SK-N-SH treated with all-trans-retinoic acid at 6 μM for 48 hours (cell line): ENCODE measurements around the gene PAFAH1B1.
"Not testable (repeated sequence)": the region's sequence is repeated elsewhere in the genome, so short reads cannot be mapped to it uniquely, and the experiment has no call there.

Experiments
- ATAC-seq: fragments of 200-7000 bp; cut with Tn5 transposase; 3 replicates; pipeline ENCODE4 v1.9.1; 2020; ENCODE audit warnings: mild to moderate bottlenecking, moderate library complexity
- ARNTL ChIP-seq: fragments of 450-650 bp; formaldehyde crosslinking; IDR thresholded peaks from 2 replicates; pipeline ENCODE4 v1.5.0; 2020; ENCODE audit warnings: low read depth, mild to moderate bottlenecking, moderate library complexity, borderline replicate concordance
- BACH2 ChIP-seq: fragments of 250-450 bp; sonication (Bioruptor Pico); IDR thresholded peaks from 2 replicates; pipeline ENCODE4 v1.9.0; 2021; ENCODE audit warnings: mild to moderate bottlenecking, borderline replicate concordance
- CSDC2 ChIP-seq: fragments of 250-450 bp; sonication (Bioruptor Pico); IDR thresholded peaks from 2 replicates; pipeline ENCODE4 v1.5.0; 2020; ENCODE audit warnings: mild to moderate bottlenecking, moderate library complexity
- ESRRG ChIP-seq: fragments of 250-450 bp; sonication (Bioruptor Pico); IDR thresholded peaks from 2 replicates; pipeline ENCODE4 v1.6.1; 2021; ENCODE audit warnings: mild to moderate bottlenecking
- ISL1 ChIP-seq: fragments of 250-450 bp; sonication (Bioruptor Pico); IDR thresholded peaks from 2 replicates; pipeline ENCODE4 v2.1.2; 2022; ENCODE audit warnings: mild to moderate bottlenecking, moderate library complexity
- OSR1 ChIP-seq: fragments of 250-450 bp; sonication (Bioruptor Pico); IDR thresholded peaks from 2 replicates; pipeline ENCODE4 v1.8.0; 2022; ENCODE audit warnings: moderate library complexity, mild to moderate bottlenecking, inconsistent platforms
- PATZ1 ChIP-seq: fragments of 250-450 bp; sonication (Bioruptor Pico); IDR thresholded peaks from 2 replicates; pipeline ENCODE4 v1.8.0; 2020; ENCODE audit warnings: mild to moderate bottlenecking, moderate library complexity, borderline replicate concordance
- PPARA ChIP-seq: fragments of 250-450 bp; sonication (Bioruptor Pico); IDR thresholded peaks from 2 replicates; pipeline ENCODE4 v1.5.0; 2020; ENCODE audit warnings: mild to moderate bottlenecking, borderline replicate concordance
- RARB ChIP-seq: fragments of 250-450 bp; sonication (Bioruptor Pico); IDR thresholded peaks from 2 replicates; pipeline ENCODE4 v1.8.0; 2021; ENCODE audit warnings: mild to moderate bottlenecking, moderate library complexity
- SNAI2 ChIP-seq: fragments of 250-450 bp; sonication (Bioruptor Pico); IDR thresholded peaks from 2 replicates; pipeline ENCODE4 v1.5.0; 2020; ENCODE audit warnings: mild to moderate bottlenecking, moderate library complexity
- TCF4 ChIP-seq: fragments of 250-450 bp; sonication (Bioruptor Pico); IDR thresholded peaks from 2 replicates; pipeline ENCODE4 v1.8.0; 2021; ENCODE audit warnings: mild to moderate bottlenecking, moderate library complexity, borderline replicate concordance
- TOX ChIP-seq: fragments of 250-450 bp; sonication (Bioruptor Pico); IDR thresholded peaks from 2 replicates; pipeline ENCODE4 v1.8.0; 2021; ENCODE audit warnings: mild to moderate bottlenecking, moderate library complexity, borderline replicate concordance
- TSHZ2 ChIP-seq: fragments of 250-450 bp; sonication (Bioruptor Pico); IDR thresholded peaks from 2 replicates; pipeline ENCODE4 v1.5.0; 2020; ENCODE audit warnings: mild to moderate bottlenecking, moderate library complexity
- ZC3H10 ChIP-seq: fragments of 250-450 bp; sonication (Bioruptor Pico); IDR thresholded peaks from 2 replicates; pipeline ENCODE4 v1.5.1; 2021; ENCODE audit warnings: mild to moderate bottlenecking, moderate library complexity
- ZFP30 ChIP-seq: fragments of 450-650 bp; formaldehyde crosslinking; IDR thresholded peaks from 2 replicates; pipeline ENCODE4 v1.5.0; 2022; ENCODE audit warnings: mild to moderate bottlenecking, moderate library complexity
- ZNF565 ChIP-seq: fragments of 450-650 bp; formaldehyde crosslinking; conservative IDR thresholded peaks from 2 replicates; pipeline ENCODE4 v1.5.0; 2020; ENCODE audit warnings: low read depth, mild to moderate bottlenecking, moderate library complexity
- TF ChIP-seq, protein P1 (sequence below): fragments of 250-450 bp; sonication (Bioruptor Pico); IDR thresholded peaks from 2 replicates; pipeline ENCODE4 v1.8.0; 2021; ENCODE audit warnings: low read depth, mild to moderate bottlenecking, moderate library complexity, borderline replicate concordance
- TF ChIP-seq, protein P2 (sequence below): fragments of 250-450 bp; sonication (Bioruptor Pico); IDR thresholded peaks from 2 replicates; pipeline ENCODE4 v1.5.1; 2021; ENCODE audit warnings: mild to moderate bottlenecking, moderate library complexity
- TF ChIP-seq, protein P3 (sequence below): fragments of 250-450 bp; sonication (Bioruptor Pico); IDR thresholded peaks from 2 replicates; pipeline ENCODE4 v1.5.1; 2020; ENCODE audit warnings: low read depth, mild to moderate bottlenecking, moderate library complexity

PAFAH1B1 gene

GRCh38 chr17:2615882-2616281 is 22.4 kb downstream of the PAFAH1B1 start:
- TF ChIP-seq PPARA (CRISPR knock-in tag): no peak
- no peak for TF ChIP-seq TSHZ2
- TF ChIP-seq CSDC2 (CRISPR knock-in tag): no peak
- no peak for TF ChIP-seq ZC3H10 (CRISPR knock-in tag)
- TF ChIP-seq RARB: no peak
- no peak for ATAC-seq

DNA sequence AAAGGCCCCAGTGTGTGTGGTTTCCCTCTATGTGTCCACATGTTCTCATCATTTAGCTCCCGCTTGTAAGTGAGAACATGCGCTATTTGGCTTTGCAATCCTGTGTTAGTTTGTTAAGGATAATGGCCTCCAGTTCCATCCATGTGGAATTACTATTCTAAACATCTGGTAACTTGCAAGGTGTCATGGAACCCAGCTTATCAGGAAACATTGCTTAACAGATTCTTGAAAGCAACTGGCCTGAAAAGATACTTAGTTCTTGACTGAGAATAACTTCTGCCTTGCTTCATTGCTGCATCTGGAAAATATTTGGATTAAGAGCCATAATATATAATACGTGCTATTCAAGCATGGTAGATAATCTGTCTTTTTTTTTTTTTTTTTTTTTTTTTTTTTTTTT is 27.8 kb downstream of the PAFAH1B1 start:
- ATAC-seq: no peak
- no peak for TF ChIP-seq ESRRG (CRISPR knock-in tag)
- TF ChIP-seq ARNTL (CRISPR knock-in tag): no peak
- TF ChIP-seq PATZ1: no peak
- TF ChIP-seq CSDC2 (CRISPR knock-in tag): no peak
- no peak for TF ChIP-seq TOX (CRISPR knock-in tag)
- TF ChIP-seq, protein P1, sequence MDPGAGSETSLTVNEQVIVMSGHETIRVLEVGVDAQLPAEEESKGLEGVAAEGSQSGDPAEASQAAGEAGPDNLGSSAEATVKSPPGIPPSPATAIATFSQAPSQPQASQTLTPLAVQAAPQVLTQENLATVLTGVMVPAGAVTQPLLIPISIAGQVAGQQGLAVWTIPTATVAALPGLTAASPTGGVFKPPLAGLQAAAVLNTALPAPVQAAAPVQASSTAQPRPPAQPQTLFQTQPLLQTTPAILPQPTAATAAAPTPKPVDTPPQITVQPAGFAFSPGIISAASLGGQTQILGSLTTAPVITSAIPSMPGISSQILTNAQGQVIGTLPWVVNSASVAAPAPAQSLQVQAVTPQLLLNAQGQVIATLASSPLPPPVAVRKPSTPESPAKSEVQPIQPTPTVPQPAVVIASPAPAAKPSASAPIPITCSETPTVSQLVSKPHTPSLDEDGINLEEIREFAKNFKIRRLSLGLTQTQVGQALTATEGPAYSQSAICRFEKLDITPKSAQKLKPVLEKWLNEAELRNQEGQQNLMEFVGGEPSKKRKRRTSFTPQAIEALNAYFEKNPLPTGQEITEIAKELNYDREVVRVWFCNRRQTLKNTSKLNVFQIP (CRISPR knock-in tag): no peak
- no peak for TF ChIP-seq ZNF565 (CRISPR knock-in tag)
- no peak for TF ChIP-seq BACH2 (CRISPR knock-in tag)
- TF ChIP-seq RARB: no peak
- TF ChIP-seq TSHZ2: no peak
- TF ChIP-seq, all 23 proteins: peak for 0

DNA sequence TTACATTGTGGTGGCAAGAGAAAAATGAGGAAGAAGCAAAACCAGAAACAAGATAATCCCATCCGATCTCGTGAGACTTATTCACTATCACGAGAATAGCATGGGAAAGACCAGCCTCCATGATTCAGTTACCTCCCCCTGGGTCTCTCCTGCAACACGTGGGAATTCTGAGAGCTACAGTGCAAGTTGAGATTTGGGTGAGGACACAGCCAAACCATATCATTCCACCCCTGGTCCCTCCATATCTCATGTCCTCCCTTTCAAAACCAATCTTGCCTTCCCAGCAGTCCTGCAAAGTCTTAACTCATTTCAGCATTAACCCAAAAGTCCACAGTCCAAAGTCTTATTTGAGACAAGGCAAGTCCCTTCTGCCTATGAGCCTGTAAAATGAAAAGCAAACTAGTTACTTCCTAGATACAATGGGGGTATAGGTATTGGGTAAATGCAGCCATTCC is 28.5 kb downstream of the PAFAH1B1 start:
- ATAC-seq: not testable (repeated sequence)

- ATAC-seq: not testable (repeated sequence)
Observed at GRCh38 chr17:2622721-2623301, 29.4 kb downstream of the PAFAH1B1 start.

GRCh38 chr17:2624292-2624731 is 30.9 kb downstream of the PAFAH1B1 start:
- ATAC-seq: no peak
- TF ChIP-seq RARB: no peak
- TF ChIP-seq PATZ1: no peak
- TF ChIP-seq SNAI2: no peak
- no peak for TF ChIP-seq ZFP30
- TF ChIP-seq, protein P2, sequence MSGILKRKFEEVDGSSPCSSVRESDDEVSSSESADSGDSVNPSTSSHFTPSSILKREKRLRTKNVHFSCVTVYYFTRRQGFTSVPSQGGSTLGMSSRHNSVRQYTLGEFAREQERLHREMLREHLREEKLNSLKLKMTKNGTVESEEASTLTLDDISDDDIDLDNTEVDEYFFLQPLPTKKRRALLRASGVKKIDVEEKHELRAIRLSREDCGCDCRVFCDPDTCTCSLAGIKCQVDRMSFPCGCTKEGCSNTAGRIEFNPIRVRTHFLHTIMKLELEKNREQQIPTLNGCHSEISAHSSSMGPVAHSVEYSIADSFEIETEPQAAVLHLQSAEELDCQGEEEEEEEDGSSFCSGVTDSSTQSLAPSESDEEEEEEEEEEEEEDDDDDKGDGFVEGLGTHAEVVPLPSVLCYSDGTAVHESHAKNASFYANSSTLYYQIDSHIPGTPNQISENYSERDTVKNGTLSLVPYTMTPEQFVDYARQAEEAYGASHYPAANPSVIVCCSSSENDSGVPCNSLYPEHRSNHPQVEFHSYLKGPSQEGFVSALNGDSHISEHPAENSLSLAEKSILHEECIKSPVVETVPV (CRISPR knock-in tag): no peak
- no peak for TF ChIP-seq ESRRG (CRISPR knock-in tag)
- TF ChIP-seq ARNTL (CRISPR knock-in tag): no peak
- TF ChIP-seq, protein P3, sequence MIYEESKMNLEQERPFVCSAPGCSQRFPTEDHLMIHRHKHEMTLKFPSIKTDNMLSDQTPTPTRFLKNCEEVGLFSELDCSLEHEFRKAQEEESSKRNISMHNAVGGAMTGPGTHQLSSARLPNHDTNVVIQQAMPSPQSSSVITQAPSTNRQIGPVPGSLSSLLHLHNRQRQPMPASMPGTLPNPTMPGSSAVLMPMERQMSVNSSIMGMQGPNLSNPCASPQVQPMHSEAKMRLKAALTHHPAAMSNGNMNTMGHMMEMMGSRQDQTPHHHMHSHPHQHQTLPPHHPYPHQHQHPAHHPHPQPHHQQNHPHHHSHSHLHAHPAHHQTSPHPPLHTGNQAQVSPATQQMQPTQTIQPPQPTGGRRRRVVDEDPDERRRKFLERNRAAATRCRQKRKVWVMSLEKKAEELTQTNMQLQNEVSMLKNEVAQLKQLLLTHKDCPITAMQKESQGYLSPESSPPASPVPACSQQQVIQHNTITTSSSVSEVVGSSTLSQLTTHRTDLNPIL (CRISPR knock-in tag): no peak
- no peak for TF ChIP-seq OSR1 (CRISPR knock-in tag)
- TF ChIP-seq ISL1 (CRISPR knock-in tag): no peak
- no peak for TF ChIP-seq TCF4

- ATAC-seq: not testable (repeated sequence)
Observed at GRCh38 chr17:2626626-2627219, 33.3 kb downstream of the PAFAH1B1 start.
